CD14-positive monocyte (primary cell): Measurements from ENCODE around the gene NSG1. TPM values are rescaled to one million over a fixed set of nuclear protein-coding genes. Genes with fewer than 3 reads are reported as not detected.

Experiments used
- DNase-seq, 3 donors: peaks; one replicate each; pipeline ENCODE4 v3.0.0-alpha.2; 2011 to 2022
- H2AFZ ChIP-seq: 2 replicates; pipeline ENCODE4 v1.6.0; 2012; ENCODE audit warnings: mild to moderate bottlenecking, low read depth, low read length, inconsistent platforms; ENCODE audit not compliant: insufficient read depth, poor library complexity, severe bottlenecking
- H3K27ac ChIP-seq, 2 donors: 1 replicate in 1 of 2; 2 replicates in 1 of 2; pipeline ENCODE4 v1.5.1; 2012 to 2013; ENCODE audit warnings: low read length in 2 of 2, control low read depth in 1 of 2, inconsistent platforms in 1 of 2, low read depth in 1 of 2, mild to moderate bottlenecking in 1 of 2
- H3K27me3 ChIP-seq, 2 donors: one replicate each; pipeline versions ENCODE4 v1.6.0 to v1.6.1; 2011 to 2013; ENCODE audit warnings: low read length in 2 of 2; ENCODE audit not compliant: control insufficient read depth in 2 of 2, insufficient read depth in 2 of 2
- H3K36me3 ChIP-seq, 2 donors: replicated peaks in 1 of 2; 1 replicate in 1 of 2; 2 replicates in 1 of 2; pipeline versions ENCODE4 v1.5.1 to v1.6.1; 2012 to 2013; ENCODE audit warnings: low read length in 2 of 2, control low read depth in 1 of 2, inconsistent platforms in 1 of 2, mild to moderate bottlenecking in 1 of 2; ENCODE audit not compliant: insufficient read depth in 2 of 2, control insufficient read depth in 1 of 2
- H3K4me1 ChIP-seq, 2 donors: 1 replicate in 1 of 2; 2 replicates in 1 of 2; pipeline versions ENCODE4 v1.5.1 to v1.6.1; 2012 to 2013; ENCODE audit warnings: low read length in 2 of 2, control low read depth in 1 of 2, inconsistent platforms in 1 of 2, mild to moderate bottlenecking in 1 of 2, moderate library complexity in 1 of 2; ENCODE audit not compliant: insufficient read depth in 2 of 2, control insufficient read depth in 1 of 2
- H3K4me2 ChIP-seq: replicated peaks from 2 replicates; pipeline ENCODE3; 2012; ENCODE audit warnings: low read length, moderate library complexity, mild to moderate bottlenecking; ENCODE audit not compliant: poor library complexity, severe bottlenecking; ENCODE audit errors: extremely low read depth
- H3K4me3 ChIP-seq, 3 experiments: fragments of 200-600 bp in 1 of 3; sonication (generic) in 1 of 3; replicated peaks in 1 of 3; 1 replicate in 2 of 3; 2 replicates in 1 of 3; pipeline ENCODE4 v1.5.1; 2011 to 2013; ENCODE audit warnings: low read length in 3 of 3, mild to moderate bottlenecking in 3 of 3, control low read depth in 2 of 3, low read depth in 2 of 3, inconsistent platforms in 1 of 3, moderate library complexity in 1 of 3
- H3K79me2 ChIP-seq: 2 replicates; pipeline ENCODE4 v1.6.0; 2012; ENCODE audit warnings: mild to moderate bottlenecking, control low read depth, inconsistent platforms, low read length, moderate library complexity; ENCODE audit not compliant: insufficient read depth
- H3K9ac ChIP-seq: 2 replicates; pipeline ENCODE4 v1.6.0; 2017; ENCODE audit warnings: low read length, mild to moderate bottlenecking; ENCODE audit not compliant: insufficient read depth, poor library complexity, severe bottlenecking
- H3K9me3 ChIP-seq, 2 donors: replicated peaks in 1 of 2; 1 replicate in 1 of 2; 2 replicates in 1 of 2; pipeline versions ENCODE4 v1.5.1 to v1.6.1; 2012 to 2013; ENCODE audit warnings: low read length in 2 of 2, control low read depth in 1 of 2; ENCODE audit not compliant: control insufficient read depth in 1 of 2, insufficient read depth in 1 of 2
- H4K20me1 ChIP-seq: 2 replicates; pipeline ENCODE4 v1.6.0; 2012; ENCODE audit warnings: mild to moderate bottlenecking, low read length, control low read depth, moderate library complexity; ENCODE audit not compliant: insufficient read depth
- H3K27ac Mint-ChIP-seq, 7 donors: one replicate each; pipeline ENCODE4 v1.8.0; 2020; ENCODE audit warnings: mild to moderate bottlenecking in 7 of 7, mixed read lengths in 7 of 7, moderate library complexity in 6 of 7, inconsistent platforms in 2 of 7
- H3K27me3 Mint-ChIP-seq, 3 donors: one replicate each; pipeline ENCODE4 v1.8.0; 2021 to 2022; ENCODE audit warnings: low read depth in 3 of 3, mild to moderate bottlenecking in 3 of 3, mixed read lengths in 3 of 3, moderate library complexity in 3 of 3, inconsistent platforms in 1 of 3
- H3K36me3 Mint-ChIP-seq, 2 donors: one replicate each; pipeline ENCODE4 v1.8.0; 2020; ENCODE audit warnings: mixed read lengths in 2 of 2, inconsistent platforms in 1 of 2, mild to moderate bottlenecking in 1 of 2
- H3K4me1 Mint-ChIP-seq: one replicate; pipeline ENCODE4 v1.8.0; 2020; ENCODE audit warnings: mild to moderate bottlenecking, mixed read lengths
- H3K4me3 Mint-ChIP-seq, 2 donors: one replicate each; pipeline ENCODE4 v1.8.0; 2020; ENCODE audit warnings: mild to moderate bottlenecking in 2 of 2, mixed read lengths in 2 of 2, moderate library complexity in 1 of 2
- H3K9me3 Mint-ChIP-seq, 7 donors: one replicate each; pipeline ENCODE4 v1.8.0; 2020 to 2022; ENCODE audit warnings: mixed read lengths in 7 of 7, mild to moderate bottlenecking in 6 of 7, moderate library complexity in 6 of 7, inconsistent platforms in 2 of 7
- CTCF ChIP-seq: fragments of 200-600 bp; IDR thresholded peaks from one replicate; pipeline ENCODE4 v1.8.0; 2022; ENCODE audit warnings: antibody characterized with exemption, mild to moderate bottlenecking
- WGBS: methylation state at CpG from one replicate; pipeline ENCODE4 v1.1.5; 2013; ENCODE audit warnings: missing lambda C conversion rate; ENCODE audit not compliant: insufficient coverage; 5-methylcytosine and 5-hydroxymethylcytosine counted together
- intact Hi-C, 2 donors: fragments of 100-400 bp; cut with micrococcal nuclease; formaldehyde crosslinking; loops; one replicate each; pipeline versions ENCODE4 v1.15.0 to v1.15.1; 2023
- polyA plus RNA-seq, 3 donors: library from polyadenylated mRNA; depleted of rRNA in 1 of 3; unstranded in 2 of 3; stranded (reverse) in 1 of 3; fragments of 300-500 nt in 2 of 3; fragments of >200 nt in 1 of 3; fragmentation: Illumina TruSeq in 2 of 3; gene quantifications; 1 replicate in 2 of 3; 2 replicates in 1 of 3; pipeline ENCODE4 v1.2.3, GENCODE V29; 2012 to 2021

NSG1 gene
- polyA plus RNA-seq, 3 donors = 0.10 TPM; not detected in 2

GRCh38 chr4:4425696-4426095, 38.8 kb downstream of the NSG1 start:
- no peak for DNase-seq
- no peaks in the 10 kb centered on the region for H3K9me3 ChIP-seq
- Mint-ChIP-seq H3K4me1 (no peaks in the 10 kb centered on the region), H3K4me3 (no peak overlapping the region), H3K36me3 (peaks cover 82 to 89% of the 10 kb centered on the region in 2 donors), H3K9me3 (no peaks in the 10 kb centered on the region), H3K27ac (peak overlapping the region in 2 of 7 donors; percentile 12 to 37), H3K27me3 (no peaks in the 10 kb centered on the region)
- H3K36me3 ChIP-seq = peaks cover 70 to 100% of the 10 kb centered on the region in 2 donors
- H3K4me3 ChIP-seq = no peak overlapping the region
- H3K4me2 ChIP-seq = no peak overlapping the region
- H3K4me1 ChIP-seq = no peaks in the 10 kb centered on the region
- intact Hi-C loops = no loop called here
- H3K27ac ChIP-seq = no peak overlapping the region
- H3K9ac ChIP-seq = no peak overlapping the region
- H3K79me2 ChIP-seq = no peaks in the 10 kb centered on the region
- H4K20me1 ChIP-seq = no peaks in the 10 kb centered on the region
- no peak for TF ChIP-seq CTCF
- H2AFZ ChIP-seq = no peak overlapping the region
- no peaks in the 10 kb centered on the region for H3K27me3 ChIP-seq
- 100% methylated on average over 7 of the region's 7 CpGs for WGBS

- peaks cover 76 to 84% of the 10 kb centered on the region in 2 donors for H3K36me3 Mint-ChIP-seq
- no peaks in the 10 kb centered on the region for H3K4me1 Mint-ChIP-seq
- no peak overlapping the region for H2AFZ ChIP-seq
- H3K9ac ChIP-seq = no peak overlapping the region
- no peaks in the 10 kb centered on the region for H3K9me3 ChIP-seq
- DNase-seq = no peak
- no peak overlapping the region for H3K4me3 Mint-ChIP-seq
- H3K27me3 Mint-ChIP-seq = no peaks in the 10 kb centered on the region
- no peak overlapping the region for H3K4me3 ChIP-seq
- 95% methylated on average over 11 of the region's 11 CpGs for WGBS
- intact Hi-C loops = no loop called here
- no peaks in the 10 kb centered on the region for H3K27me3 ChIP-seq
- no peak overlapping the region for H3K27ac Mint-ChIP-seq
- no peak overlapping the region for H3K4me2 ChIP-seq
- no peaks in the 10 kb centered on the region for H3K79me2 ChIP-seq
- H4K20me1 ChIP-seq = no peaks in the 10 kb centered on the region
- H3K36me3 ChIP-seq = peaks cover 62 to 100% of the 10 kb centered on the region in 2 donors
- H3K4me1 ChIP-seq = no peaks in the 10 kb centered on the region
- H3K9me3 Mint-ChIP-seq = no peaks in the 10 kb centered on the region
- no peak overlapping the region for H3K27ac ChIP-seq
- no peak for TF ChIP-seq CTCF
These were observed 39.7 kb downstream of the NSG1 start for GRCh38 chr4:4426511-4427120.
